Liver (tissue), 9 donors: ENCODE measurements around the gene ZNF148. TPM values are rescaled to one million over a fixed set of nuclear protein-coding genes. Genes with fewer than 3 reads are reported as not detected.
A peak's percentile ranks its signal among the peaks of the same experiment; 100 is the strongest.

Experiments
- DNase-seq: peaks from one replicate; pipeline ENCODE4 v3.0.0-alpha.2; 2017; ENCODE audit warnings: low spot score
- H3K27ac ChIP-seq, 2 donors: one replicate each; pipeline ENCODE4 v1.7.0; 2013; ENCODE audit warnings: inconsistent platforms in 2 of 2, low read length in 2 of 2, control low read depth in 1 of 2, low read depth in 1 of 2, mild to moderate bottlenecking in 1 of 2
- H3K27me3 ChIP-seq, 4 donors: one replicate each; pipeline versions ENCODE4 v1.6.1 to v1.7.0; 2013; ENCODE audit warnings: low read length in 3 of 4, inconsistent platforms in 1 of 4, mild to moderate bottlenecking in 1 of 4, moderate library complexity in 1 of 4; ENCODE audit not compliant: control insufficient read depth in 4 of 4, insufficient read depth in 4 of 4
- H3K36me3 ChIP-seq, 4 donors: one replicate each; pipeline versions ENCODE4 v1.6.1 to v1.7.0; 2013; ENCODE audit warnings: low read length in 3 of 4, mild to moderate bottlenecking in 3 of 4, low read depth in 1 of 4, moderate library complexity in 1 of 4; ENCODE audit not compliant: control insufficient read depth in 4 of 4, insufficient read depth in 3 of 4
- H3K4me1 ChIP-seq, 4 donors: one replicate each; pipeline versions ENCODE4 v1.6.1 to v1.7.0; 2013; ENCODE audit warnings: low read length in 3 of 4, mild to moderate bottlenecking in 3 of 4, moderate library complexity in 1 of 4; ENCODE audit not compliant: control insufficient read depth in 4 of 4, insufficient read depth in 4 of 4
- H3K4me3 ChIP-seq, 3 donors: one replicate each; pipeline versions ENCODE4 v1.6.1 to v1.7.0; 2013; ENCODE audit warnings: low read length in 3 of 3, control low read depth in 1 of 3, low read depth in 1 of 3, mild to moderate bottlenecking in 1 of 3
- H3K9ac ChIP-seq, 2 donors: one replicate each; pipeline ENCODE4 v1.7.0; 2013; ENCODE audit warnings: low read length in 2 of 2, mild to moderate bottlenecking in 2 of 2, moderate library complexity in 2 of 2, control low read depth in 1 of 2, low read depth in 1 of 2
- H3K9me3 ChIP-seq, 4 donors: one replicate each; pipeline versions ENCODE4 v1.6.1 to v1.7.0; 2013; ENCODE audit warnings: low read length in 3 of 4; ENCODE audit not compliant: control insufficient read depth in 4 of 4
- EGR1 ChIP-seq, 2 donors: IDR thresholded peaks; 2 replicates each; pipeline ENCODE4 v1.6.1; 2016 to 2018; ENCODE audit warnings: antibody characterized with exemption in 2 of 2, low read depth in 2 of 2
- FOXA1 ChIP-seq: IDR thresholded peaks from 2 replicates; pipeline ENCODE4 v1.6.1; 2016; ENCODE audit warnings: antibody characterized with exemption
- FOXA2 ChIP-seq: IDR thresholded peaks from 2 replicates; pipeline ENCODE4 v1.6.1; 2016; ENCODE audit warnings: antibody characterized with exemption
- GABPA ChIP-seq, 2 donors: IDR thresholded peaks in 1 of 2; conservative IDR thresholded peaks in 1 of 2; 2 replicates each; pipeline ENCODE4 v1.6.1; 2016; ENCODE audit warnings: antibody characterized with exemption in 2 of 2, mild to moderate bottlenecking in 1 of 2, moderate library complexity in 1 of 2
- HNF4A ChIP-seq, 2 donors: conservative IDR thresholded peaks; 2 replicates each; pipeline ENCODE4 v1.6.1; 2016; ENCODE audit warnings: antibody characterized with exemption in 2 of 2, mild to moderate bottlenecking in 2 of 2
- HNF4G ChIP-seq: IDR thresholded peaks from 2 replicates; pipeline ENCODE4 v1.6.1; 2016; ENCODE audit warnings: antibody characterized with exemption
- JUND ChIP-seq, 2 donors: IDR thresholded peaks; 2 replicates each; pipeline ENCODE4 v1.6.1; 2016; ENCODE audit warnings: antibody characterized with exemption in 2 of 2
- NR2F2 ChIP-seq: IDR thresholded peaks from 2 replicates; pipeline ENCODE4 v1.6.1; 2016; ENCODE audit warnings: antibody characterized with exemption
- RAD21 ChIP-seq, 2 donors: IDR thresholded peaks; 2 replicates each; pipeline ENCODE4 v1.6.1; 2016; ENCODE audit warnings: antibody characterized with exemption in 2 of 2, mild to moderate bottlenecking in 2 of 2
- RXRA ChIP-seq, 2 donors: IDR thresholded peaks; 2 replicates each; pipeline ENCODE4 v1.6.1; 2017 to 2018; ENCODE audit warnings: antibody characterized with exemption in 2 of 2, mild to moderate bottlenecking in 1 of 2
- SP1 ChIP-seq: IDR thresholded peaks from 2 replicates; pipeline ENCODE4 v1.6.1; 2018; ENCODE audit warnings: antibody characterized with exemption, mild to moderate bottlenecking
- TAF1 ChIP-seq: conservative IDR thresholded peaks from 2 replicates; pipeline ENCODE4 v1.6.1; 2016; ENCODE audit warnings: antibody characterized with exemption, mild to moderate bottlenecking
- YY1 ChIP-seq: IDR thresholded peaks from 2 replicates; pipeline ENCODE4 v1.6.1; 2016; ENCODE audit warnings: antibody characterized with exemption, mild to moderate bottlenecking
- WGBS: extraction: QIAGEN DNeasy Blood & Tissue Kit; methylation state at CpG from one replicate; pipeline ENCODE4 v1.1.7; 2013; 5-methylcytosine and 5-hydroxymethylcytosine counted together
- polyA plus RNA-seq, 2 donors: library from polyadenylated mRNA; stranded (reverse) in 1 of 2; unstranded in 1 of 2; fragments of 200-250 nt in 1 of 2; fragments of >200 nt in 1 of 2; fragmentation: Nextera tagmentation in 1 of 2; extraction: Ambion mirVana in 1 of 2; gene quantifications; one replicate each; pipeline versions ENCODE4 v1.2.1 to v1.2.3, GENCODE V29; 2013 to 2015
- total RNA-seq, 2 donors: library from RNA; depleted of rRNA; stranded (reverse); fragments of >200 nt; gene quantifications; one replicate each; pipeline ENCODE4 v1.2.3, GENCODE V29; 2014
- TF ChIP-seq, protein P1 (sequence below): IDR thresholded peaks from 2 replicates; pipeline ENCODE4 v1.6.1; 2016; ENCODE audit warnings: antibody characterized with exemption
- TF ChIP-seq, protein P2 (sequence below): fragments of 150-350 bp; IDR thresholded peaks from 2 replicates; pipeline ENCODE4 v1.5.1; 2017; ENCODE audit warnings: improper control_type of control experiment, low read depth, low read length; ENCODE audit not compliant: missing input control
- TF ChIP-seq, protein P3 (sequence below): IDR thresholded peaks from 2 replicates; pipeline ENCODE4 v1.6.1; 2016; ENCODE audit warnings: antibody characterized with exemption
- TF ChIP-seq, protein P4 (sequence below): IDR thresholded peaks from 2 replicates; pipeline ENCODE4 v1.6.1; 2016; ENCODE audit warnings: antibody characterized with exemption, mild to moderate bottlenecking
- TF ChIP-seq, protein P5 (sequence below): IDR thresholded peaks from 2 replicates; pipeline ENCODE4 v1.6.1; 2016; ENCODE audit warnings: antibody characterized with exemption
- donor health status: healthy.
- donor health status: healthy.
- donor health status: healthy.
- donor health status: healthy.
- donor health status: healthy.

Gene ZNF148, protein sequence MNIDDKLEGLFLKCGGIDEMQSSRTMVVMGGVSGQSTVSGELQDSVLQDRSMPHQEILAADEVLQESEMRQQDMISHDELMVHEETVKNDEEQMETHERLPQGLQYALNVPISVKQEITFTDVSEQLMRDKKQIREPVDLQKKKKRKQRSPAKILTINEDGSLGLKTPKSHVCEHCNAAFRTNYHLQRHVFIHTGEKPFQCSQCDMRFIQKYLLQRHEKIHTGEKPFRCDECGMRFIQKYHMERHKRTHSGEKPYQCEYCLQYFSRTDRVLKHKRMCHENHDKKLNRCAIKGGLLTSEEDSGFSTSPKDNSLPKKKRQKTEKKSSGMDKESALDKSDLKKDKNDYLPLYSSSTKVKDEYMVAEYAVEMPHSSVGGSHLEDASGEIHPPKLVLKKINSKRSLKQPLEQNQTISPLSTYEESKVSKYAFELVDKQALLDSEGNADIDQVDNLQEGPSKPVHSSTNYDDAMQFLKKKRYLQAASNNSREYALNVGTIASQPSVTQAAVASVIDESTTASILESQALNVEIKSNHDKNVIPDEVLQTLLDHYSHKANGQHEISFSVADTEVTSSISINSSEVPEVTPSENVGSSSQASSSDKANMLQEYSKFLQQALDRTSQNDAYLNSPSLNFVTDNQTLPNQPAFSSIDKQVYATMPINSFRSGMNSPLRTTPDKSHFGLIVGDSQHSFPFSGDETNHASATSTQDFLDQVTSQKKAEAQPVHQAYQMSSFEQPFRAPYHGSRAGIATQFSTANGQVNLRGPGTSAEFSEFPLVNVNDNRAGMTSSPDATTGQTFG
- total RNA-seq = 10 to 100 TPM; 14.6 to 19.5 TPM
- polyA plus RNA-seq = 10 to 100 TPM in 1 of 2 donors, 1 to 10 TPM in 1; 4.0 to 20.3 TPM

- TF ChIP-seq, protein P1, sequence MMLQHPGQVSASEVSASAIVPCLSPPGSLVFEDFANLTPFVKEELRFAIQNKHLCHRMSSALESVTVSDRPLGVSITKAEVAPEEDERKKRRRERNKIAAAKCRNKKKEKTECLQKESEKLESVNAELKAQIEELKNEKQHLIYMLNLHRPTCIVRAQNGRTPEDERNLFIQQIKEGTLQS = no peak
- TF ChIP-seq HNF4G = no peak
- no peak for TF ChIP-seq HNF4A (conservative IDR thresholded peaks at IDR 0.05)
- TF ChIP-seq, protein P2, sequence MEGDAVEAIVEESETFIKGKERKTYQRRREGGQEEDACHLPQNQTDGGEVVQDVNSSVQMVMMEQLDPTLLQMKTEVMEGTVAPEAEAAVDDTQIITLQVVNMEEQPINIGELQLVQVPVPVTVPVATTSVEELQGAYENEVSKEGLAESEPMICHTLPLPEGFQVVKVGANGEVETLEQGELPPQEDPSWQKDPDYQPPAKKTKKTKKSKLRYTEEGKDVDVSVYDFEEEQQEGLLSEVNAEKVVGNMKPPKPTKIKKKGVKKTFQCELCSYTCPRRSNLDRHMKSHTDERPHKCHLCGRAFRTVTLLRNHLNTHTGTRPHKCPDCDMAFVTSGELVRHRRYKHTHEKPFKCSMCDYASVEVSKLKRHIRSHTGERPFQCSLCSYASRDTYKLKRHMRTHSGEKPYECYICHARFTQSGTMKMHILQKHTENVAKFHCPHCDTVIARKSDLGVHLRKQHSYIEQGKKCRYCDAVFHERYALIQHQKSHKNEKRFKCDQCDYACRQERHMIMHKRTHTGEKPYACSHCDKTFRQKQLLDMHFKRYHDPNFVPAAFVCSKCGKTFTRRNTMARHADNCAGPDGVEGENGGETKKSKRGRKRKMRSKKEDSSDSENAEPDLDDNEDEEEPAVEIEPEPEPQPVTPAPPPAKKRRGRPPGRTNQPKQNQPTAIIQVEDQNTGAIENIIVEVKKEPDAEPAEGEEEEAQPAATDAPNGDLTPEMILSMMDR = no peak
- TF ChIP-seq, protein P3, sequence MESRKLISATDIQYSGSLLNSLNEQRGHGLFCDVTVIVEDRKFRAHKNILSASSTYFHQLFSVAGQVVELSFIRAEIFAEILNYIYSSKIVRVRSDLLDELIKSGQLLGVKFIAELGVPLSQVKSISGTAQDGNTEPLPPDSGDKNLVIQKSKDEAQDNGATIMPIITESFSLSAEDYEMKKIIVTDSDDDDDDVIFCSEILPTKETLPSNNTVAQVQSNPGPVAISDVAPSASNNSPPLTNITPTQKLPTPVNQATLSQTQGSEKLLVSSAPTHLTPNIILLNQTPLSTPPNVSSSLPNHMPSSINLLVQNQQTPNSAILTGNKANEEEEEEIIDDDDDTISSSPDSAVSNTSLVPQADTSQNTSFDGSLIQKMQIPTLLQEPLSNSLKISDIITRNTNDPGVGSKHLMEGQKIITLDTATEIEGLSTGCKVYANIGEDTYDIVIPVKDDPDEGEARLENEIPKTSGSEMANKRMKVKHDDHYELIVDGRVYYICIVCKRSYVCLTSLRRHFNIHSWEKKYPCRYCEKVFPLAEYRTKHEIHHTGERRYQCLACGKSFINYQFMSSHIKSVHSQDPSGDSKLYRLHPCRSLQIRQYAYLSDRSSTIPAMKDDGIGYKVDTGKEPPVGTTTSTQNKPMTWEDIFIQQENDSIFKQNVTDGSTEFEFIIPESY = peak; percentile 20
- peak in 1 of 2 donors; percentile 86 for TF ChIP-seq GABPA (IDR thresholded peaks at IDR 0.05 in 1 of 2, conservative IDR thresholded peaks at IDR 0.05 in 1 of 2)
- TF ChIP-seq TAF1 = peak; percentile 68
- TF ChIP-seq, protein P4, sequence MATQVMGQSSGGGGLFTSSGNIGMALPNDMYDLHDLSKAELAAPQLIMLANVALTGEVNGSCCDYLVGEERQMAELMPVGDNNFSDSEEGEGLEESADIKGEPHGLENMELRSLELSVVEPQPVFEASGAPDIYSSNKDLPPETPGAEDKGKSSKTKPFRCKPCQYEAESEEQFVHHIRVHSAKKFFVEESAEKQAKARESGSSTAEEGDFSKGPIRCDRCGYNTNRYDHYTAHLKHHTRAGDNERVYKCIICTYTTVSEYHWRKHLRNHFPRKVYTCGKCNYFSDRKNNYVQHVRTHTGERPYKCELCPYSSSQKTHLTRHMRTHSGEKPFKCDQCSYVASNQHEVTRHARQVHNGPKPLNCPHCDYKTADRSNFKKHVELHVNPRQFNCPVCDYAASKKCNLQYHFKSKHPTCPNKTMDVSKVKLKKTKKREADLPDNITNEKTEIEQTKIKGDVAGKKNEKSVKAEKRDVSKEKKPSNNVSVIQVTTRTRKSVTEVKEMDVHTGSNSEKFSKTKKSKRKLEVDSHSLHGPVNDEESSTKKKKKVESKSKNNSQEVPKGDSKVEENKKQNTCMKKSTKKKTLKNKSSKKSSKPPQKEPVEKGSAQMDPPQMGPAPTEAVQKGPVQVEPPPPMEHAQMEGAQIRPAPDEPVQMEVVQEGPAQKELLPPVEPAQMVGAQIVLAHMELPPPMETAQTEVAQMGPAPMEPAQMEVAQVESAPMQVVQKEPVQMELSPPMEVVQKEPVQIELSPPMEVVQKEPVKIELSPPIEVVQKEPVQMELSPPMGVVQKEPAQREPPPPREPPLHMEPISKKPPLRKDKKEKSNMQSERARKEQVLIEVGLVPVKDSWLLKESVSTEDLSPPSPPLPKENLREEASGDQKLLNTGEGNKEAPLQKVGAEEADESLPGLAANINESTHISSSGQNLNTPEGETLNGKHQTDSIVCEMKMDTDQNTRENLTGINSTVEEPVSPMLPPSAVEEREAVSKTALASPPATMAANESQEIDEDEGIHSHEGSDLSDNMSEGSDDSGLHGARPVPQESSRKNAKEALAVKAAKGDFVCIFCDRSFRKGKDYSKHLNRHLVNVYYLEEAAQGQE = peak; percentile 88
- TF ChIP-seq FOXA2 = peak; percentile 13
- TF ChIP-seq YY1 = peak; percentile 65
- TF ChIP-seq, protein P5, sequence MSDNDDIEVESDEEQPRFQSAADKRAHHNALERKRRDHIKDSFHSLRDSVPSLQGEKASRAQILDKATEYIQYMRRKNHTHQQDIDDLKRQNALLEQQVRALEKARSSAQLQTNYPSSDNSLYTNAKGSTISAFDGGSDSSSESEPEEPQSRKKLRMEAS = peak; percentile 52
- TF ChIP-seq NR2F2 = no peak
- peak; percentile 53 to 64 for TF ChIP-seq RAD21 (IDR thresholded peaks at IDR 0.05)
- no peak for TF ChIP-seq FOXA1
- TF ChIP-seq RXRA (IDR thresholded peaks at IDR 0.05) = peak; percentile 19 to 47
- peak; percentile 51 for TF ChIP-seq SP1
- peak in 1 of 2 donors; percentile 39 for TF ChIP-seq EGR1 (IDR thresholded peaks at IDR 0.05; ENCODE audit: low read depth in 2 of 2)
- TF ChIP-seq JUND (IDR thresholded peaks at IDR 0.05) = no peak
- Histone ChIP-seq H3K4me3 (peak within 1 kb of the TSS; percentile 82 to 99 (median 97)), H3K27ac (peak within 1 kb of the TSS; percentile 83 to 97), H3K9ac (peak within 1 kb of the TSS; percentile 79 to 94), H3K4me1 (peaks cover 6 to 58% (median 48%) of the 10 kb centered on the region in 4 donors), H3K27me3 (no peaks in the 10 kb centered on the region), H3K36me3 (no peaks in the 10 kb centered on the region), H3K9me3 (no peaks in the 10 kb centered on the region)
- 1% methylated on average over 69 of the region's 69 CpGs for WGBS
- DNase-seq = peak; percentile 92
Observed at GRCh38 chr3:125374996-125375941, at the start of gene ZNF148. Gene ZNF148 (minus strand): TSS chr3:125375325. CDS start chr3:125313640, 61,685 bp downstream.
